OCI-LY1 (cell line): ENCODE data around the gene HNRNPAB.

Experiments used
- H2AFZ ChIP-seq: fragments of 200-600 bp; sonication (generic), shearing (Covaris generic); 2 replicates; pipeline ENCODE4 v1.6.0; 2014; ENCODE audit warnings: antibody characterized with exemption, mild to moderate bottlenecking, low read length
- H3F3A ChIP-seq: fragments of 200-600 bp; sonication (generic), shearing (Covaris generic); 2 replicates; pipeline ENCODE4 v1.6.0; 2014; ENCODE audit warnings: mild to moderate bottlenecking, antibody characterized with exemption, low read length, moderate library complexity; ENCODE audit not compliant: insufficient read depth
- H3K27ac ChIP-seq: fragments of 200-600 bp; sonication (generic); 2 replicates; pipeline ENCODE4 v1.5.1; 2014; ENCODE audit warnings: low read length, mixed run types, mild to moderate bottlenecking, low read depth; ENCODE audit not compliant: poor library complexity, severe bottlenecking
- H3K27me3 ChIP-seq: fragments of 200-600 bp; sonication (generic); 2 replicates; pipeline ENCODE4 v1.6.0; 2014; ENCODE audit warnings: antibody characterized with exemption, mild to moderate bottlenecking, low read length, moderate library complexity; ENCODE audit not compliant: insufficient read depth
- H3K36me3 ChIP-seq: fragments of 200-600 bp; sonication (generic); 2 replicates; pipeline ENCODE4 v1.6.1; 2014; ENCODE audit warnings: mild to moderate bottlenecking, antibody characterized with exemption, low read length, moderate library complexity, mixed read lengths; ENCODE audit not compliant: insufficient read depth
- H3K4me1 ChIP-seq: fragments of 200-600 bp; sonication (generic); 2 replicates; pipeline ENCODE4 v1.5.1; 2014; ENCODE audit warnings: mild to moderate bottlenecking, low read length, moderate library complexity; ENCODE audit not compliant: insufficient read depth, severe bottlenecking
- H3K4me2 ChIP-seq: fragments of 200-600 bp; sonication (generic), shearing (Covaris generic); 2 replicates; pipeline ENCODE4 v1.6.1; 2014; ENCODE audit warnings: low read length
- H3K4me3 ChIP-seq: fragments of 200-600 bp; sonication (generic); 2 replicates; pipeline ENCODE4 v1.5.1; 2014; ENCODE audit warnings: low read length, low read depth, mild to moderate bottlenecking, mixed read lengths; ENCODE audit not compliant: poor library complexity, severe bottlenecking
- H3K79me2 ChIP-seq: fragments of 200-600 bp; shearing (Covaris generic); 2 replicates; pipeline ENCODE4 v1.6.1; 2016; ENCODE audit warnings: mixed run types, low read length, mixed read lengths; ENCODE audit not compliant: insufficient read depth
- H3K9ac ChIP-seq: fragments of 200-600 bp; sonication (generic), shearing (Covaris generic); 2 replicates; pipeline ENCODE4 v1.6.1; 2014; ENCODE audit warnings: mild to moderate bottlenecking, low read length, mixed read lengths
- H3K9me2 ChIP-seq: fragments of 200-600 bp; sonication (generic), shearing (Covaris generic); 2 replicates; pipeline ENCODE4 v1.6.1; 2014; ENCODE audit warnings: low read depth, mild to moderate bottlenecking, low read length, mixed read lengths
- H3K9me3 ChIP-seq: fragments of 200-600 bp; shearing (Covaris generic); 2 replicates; pipeline ENCODE4 v1.6.1; 2014; ENCODE audit warnings: low read length, mixed read lengths
- H4K20me1 ChIP-seq: fragments of 200-600 bp; sonication (generic), shearing (Covaris generic); 2 replicates; pipeline ENCODE4 v1.6.0; 2016; ENCODE audit warnings: mild to moderate bottlenecking, low read length; ENCODE audit not compliant: insufficient read depth
- EZH2 ChIP-seq: fragments of 200-600 bp; sonication (generic), shearing (Covaris generic); IDR thresholded peaks from 2 replicates; pipeline ENCODE4 v1.8.0; 2017; ENCODE audit warnings: borderline replicate concordance, mixed run types, mild to moderate bottlenecking, antibody characterized with exemption, low read length, moderate library complexity, mixed read lengths
- TF ChIP-seq, protein P1 (sequence below): fragments of 200-600 bp; sonication (generic), shearing (Covaris generic); IDR thresholded peaks from 2 replicates; pipeline ENCODE4 v1.5.1; 2017; ENCODE audit warnings: mild to moderate bottlenecking, antibody characterized with exemption, low read length, moderate library complexity, mixed read lengths

The HNRNPAB gene

DNA sequence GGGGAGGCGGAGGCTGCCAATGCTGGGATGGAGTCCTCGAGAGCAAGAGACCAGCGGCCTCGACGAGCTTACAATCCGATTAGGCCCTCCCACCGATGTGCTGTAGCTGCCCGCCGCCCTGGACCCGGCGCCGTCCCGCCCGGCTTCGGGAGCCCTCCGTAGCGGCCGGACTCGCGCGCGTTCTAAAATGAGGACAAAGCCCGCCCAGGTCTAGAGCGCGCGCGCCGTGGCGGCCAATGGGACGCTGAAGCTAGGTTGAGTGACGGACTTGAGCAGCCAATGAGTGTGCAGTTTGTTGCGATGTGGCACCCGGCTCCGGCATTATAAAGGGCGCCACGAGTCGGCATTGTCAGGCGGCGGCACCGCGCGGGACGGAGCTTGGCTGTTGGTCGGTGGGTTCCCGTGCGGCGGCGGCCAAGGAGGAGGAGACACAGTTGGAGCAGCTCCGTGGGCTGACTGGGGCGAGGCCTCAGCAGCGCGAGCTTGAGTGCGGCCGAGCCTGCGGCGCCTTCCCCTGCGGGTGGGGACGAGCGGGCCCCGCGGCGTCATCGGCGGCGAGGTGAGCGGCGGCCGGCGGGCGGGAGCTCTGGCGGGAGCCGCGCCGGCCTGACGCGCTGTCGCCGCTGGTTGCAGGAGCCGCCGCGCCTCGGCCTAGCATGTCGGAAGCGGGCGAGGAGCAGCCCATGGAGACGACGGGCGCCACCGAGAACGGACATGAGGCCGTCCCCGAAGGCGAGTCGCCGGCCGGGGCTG is at the start of gene HNRNPAB:
Gene HNRNPAB, plus strand, starts transcription at position 352 of the 753 bp plus-strand sequence. Its CDS starts 305 bp downstream, at position 657.
- Histone ChIP-seq H3K27me3 (no peaks in the 10 kb centered on the region), H3K27ac (peak within 1 kb of the TSS; percentile 41), H3K79me2 (peaks cover 42% of the 10 kb centered on the region), H2AFZ (no peak within 1 kb of the TSS; the same call in 1 of the 2 replicates), H3F3A (no peaks in the 10 kb centered on the region), H3K4me1 (peaks cover 32% of the 10 kb centered on the region), H3K9me2 (no peaks in the 10 kb centered on the region), H3K36me3 (peaks cover 41% of the 10 kb centered on the region), H3K4me3 (peak within 1 kb of the TSS; percentile 94), H3K4me2 (peak within 1 kb of the TSS; percentile 89), H3K9me3 (no peaks in the 10 kb centered on the region), H3K9ac (peak within 1 kb of the TSS; percentile 96), H4K20me1 (0 out of 2 replicates have a peak, but pooled peaks cover 3% of the 10 kb centered on the region)
- TF ChIP-seq EZH2, result no peak
- TF ChIP-seq, protein P1, sequence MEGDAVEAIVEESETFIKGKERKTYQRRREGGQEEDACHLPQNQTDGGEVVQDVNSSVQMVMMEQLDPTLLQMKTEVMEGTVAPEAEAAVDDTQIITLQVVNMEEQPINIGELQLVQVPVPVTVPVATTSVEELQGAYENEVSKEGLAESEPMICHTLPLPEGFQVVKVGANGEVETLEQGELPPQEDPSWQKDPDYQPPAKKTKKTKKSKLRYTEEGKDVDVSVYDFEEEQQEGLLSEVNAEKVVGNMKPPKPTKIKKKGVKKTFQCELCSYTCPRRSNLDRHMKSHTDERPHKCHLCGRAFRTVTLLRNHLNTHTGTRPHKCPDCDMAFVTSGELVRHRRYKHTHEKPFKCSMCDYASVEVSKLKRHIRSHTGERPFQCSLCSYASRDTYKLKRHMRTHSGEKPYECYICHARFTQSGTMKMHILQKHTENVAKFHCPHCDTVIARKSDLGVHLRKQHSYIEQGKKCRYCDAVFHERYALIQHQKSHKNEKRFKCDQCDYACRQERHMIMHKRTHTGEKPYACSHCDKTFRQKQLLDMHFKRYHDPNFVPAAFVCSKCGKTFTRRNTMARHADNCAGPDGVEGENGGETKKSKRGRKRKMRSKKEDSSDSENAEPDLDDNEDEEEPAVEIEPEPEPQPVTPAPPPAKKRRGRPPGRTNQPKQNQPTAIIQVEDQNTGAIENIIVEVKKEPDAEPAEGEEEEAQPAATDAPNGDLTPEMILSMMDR, result no peak

GRCh38 chr5:178155065-178155464 is 49.3 kb upstream of the HNRNPAB start:
- H2AFZ ChIP-seq, result no peak overlapping the region
- H3K27me3 ChIP-seq, result no peaks in the 10 kb centered on the region
- H3K4me3 ChIP-seq, result no peak overlapping the region
- H3F3A ChIP-seq, result no peaks in the 10 kb centered on the region
- peaks cover 29% of the 10 kb centered on the region for H3K4me1 ChIP-seq
- no peak overlapping the region for H3K9ac ChIP-seq
- no peak for TF ChIP-seq EZH2
- TF ChIP-seq, protein P1, result no peak
- no peaks in the 10 kb centered on the region for H4K20me1 ChIP-seq
- H3K9me2 ChIP-seq, result no peaks in the 10 kb centered on the region
- peaks cover 6% of the 10 kb centered on the region; the same call in 1 of the 2 replicates for H3K79me2 ChIP-seq
- H3K4me2 ChIP-seq, result no peak overlapping the region
- no peak overlapping the region for H3K27ac ChIP-seq
- no peaks in the 10 kb centered on the region for H3K9me3 ChIP-seq
- peaks cover 28% of the 10 kb centered on the region; the same call in 1 of the 2 replicates for H3K36me3 ChIP-seq

DNA sequence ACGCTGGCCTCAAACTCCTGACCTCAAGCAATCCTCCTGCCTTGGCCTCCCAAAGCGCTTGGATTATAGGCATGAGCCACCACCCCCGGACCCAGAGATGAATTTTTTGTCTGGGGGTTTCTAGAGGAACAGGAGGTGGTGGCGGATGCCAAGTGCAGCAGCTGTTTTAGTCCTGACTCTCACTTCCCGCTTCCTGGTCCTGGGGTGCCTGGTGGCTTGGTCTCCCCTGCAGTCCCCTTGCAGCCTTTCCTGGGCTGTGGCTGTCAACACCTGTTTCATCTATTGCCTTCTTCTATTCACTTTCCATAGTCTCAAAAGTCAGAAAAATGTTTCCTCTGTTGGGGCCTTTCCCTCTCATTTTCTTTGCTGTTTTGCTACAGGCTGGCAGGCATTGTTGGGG is 44.2 kb upstream of the HNRNPAB start:
- no peak for TF ChIP-seq EZH2
- TF ChIP-seq, protein P1, result no peak
- Histone ChIP-seq H3K79me2 (no peaks in the 10 kb centered on the region), H3K9me3 (no peaks in the 10 kb centered on the region), H3K27ac (no peak overlapping the region), H3K36me3 (no peaks in the 10 kb centered on the region), H2AFZ (no peak overlapping the region), H3K4me1 (peaks cover 11% of the 10 kb centered on the region), H3K4me3 (no peak overlapping the region), H4K20me1 (no peaks in the 10 kb centered on the region), H3K9ac (no peak overlapping the region), H3F3A (no peaks in the 10 kb centered on the region), H3K27me3 (no peaks in the 10 kb centered on the region), H3K4me2 (no peak overlapping the region), H3K9me2 (no peaks in the 10 kb centered on the region)
